ENCODE measurements around the gene TRIO. TPM values are rescaled to one million over a fixed set of nuclear protein-coding genes. Genes with fewer than 3 reads are reported as not detected.
A peak's percentile ranks its signal among the peaks of the same experiment; 100 is the strongest.

The TRIO gene
- total RNA-seq, 5 donors from 2014 or later (not counting 1 experiment from before 2014, with no cell fraction given): 6.2 to 31.1 (median 11.8) TPM

GRCh38 chr5:14396066-14396465, 252.9 kb downstream of the TRIO start:
- no peaks in the 10 kb centered on the region for H3K27me3 Mint-ChIP-seq
- H3K36me3 ChIP-seq (ENCODE audit: control insufficient read depth in 2 of 2, extremely low read depth in 1 of 2, insufficient read depth in 1 of 2, low read length in 1 of 2): no peaks in the 10 kb centered on the region
- POLR2A ChIA-PET: interaction anchor here in 1 of 2 donors (0.6 kb wide), 1 partner anchor 252 kb away, joined by 5 read pairs; no protein-coding TSS in a partner anchor
- peaks cover 0 to 5% of the 10 kb centered on the region in 2 experiments for H3K27me3 ChIP-seq (replicated peaks in 1 of 2; ENCODE audit: control insufficient read depth in 2 of 2, extremely low read depth in 1 of 2, insufficient read depth in 2 of 2, low read length in 1 of 2)
- CTCF ChIA-PET: interaction anchor here (0.6 to 1.5 kb wide), 4 partner anchors 21 to 253 kb away, joined by 3 to 8 read pairs (median 7); no protein-coding TSS in a partner anchor
- DNase-seq: no peak
- ATAC-seq (replicated peaks in 1 of 4): no peak
- 96% methylated on average over 4 of the region's 7 CpGs for WGBS (ENCODE audit: insufficient coverage)
- H3K4me1 ChIP-seq (ENCODE audit: control insufficient read depth in 1 of 2, extremely low read depth in 1 of 2, insufficient read depth in 2 of 2, low read length in 2 of 2): no peaks in the 10 kb centered on the region
- no peak overlapping the region for H3K27ac Mint-ChIP-seq
- H3K4me3 ChIP-seq (ENCODE audit: control insufficient read depth in 1 of 2, extremely low read depth in 1 of 2, low read length in 1 of 2): no peak overlapping the region
- no peak overlapping the region for H3K27ac ChIP-seq (ENCODE audit: low read length)
- H3K4me3 Mint-ChIP-seq: no peak overlapping the region
- no peaks in the 10 kb centered on the region for H3K9me3 ChIP-seq
- H3K9me3 Mint-ChIP-seq: no peaks in the 10 kb centered on the region
- H3K4me1 Mint-ChIP-seq: peaks cover 6 to 7% (median 7%) of the 10 kb centered on the region in 3 donors
- peaks cover 7% of the 10 kb centered on the region for H3K36me3 Mint-ChIP-seq

- H3K36me3 Mint-ChIP-seq: peaks cover 6% of the 10 kb centered on the region
- no peak for DNase-seq
- H3K27ac ChIP-seq (ENCODE audit: low read length): no peak overlapping the region
These were observed 253.6 kb downstream of the TRIO start for GRCh38 chr5:14396737-14397136.

GRCh38 chr5:14397717-14398116, 254.6 kb downstream of the TRIO start:
- WGBS (ENCODE audit: insufficient coverage): 95% methylated on average over 2 of the region's 3 CpGs
- H3K36me3 Mint-ChIP-seq: no peaks in the 10 kb centered on the region
- Histone ChIP-seq H3K4me3 (ENCODE audit: control insufficient read depth in 1 of 2, extremely low read depth in 1 of 2, low read length in 1 of 2) (no peak overlapping the region), H3K27me3 (replicated peaks in 1 of 2; ENCODE audit: control insufficient read depth in 2 of 2, extremely low read depth in 1 of 2, insufficient read depth in 2 of 2, low read length in 1 of 2) (peaks cover 0 to 5% of the 10 kb centered on the region in 2 experiments), H3K36me3 (ENCODE audit: control insufficient read depth in 2 of 2, extremely low read depth in 1 of 2, insufficient read depth in 1 of 2, low read length in 1 of 2) (no peaks in the 10 kb centered on the region), H3K4me1 (ENCODE audit: control insufficient read depth in 1 of 2, extremely low read depth in 1 of 2, insufficient read depth in 2 of 2, low read length in 2 of 2) (no peaks in the 10 kb centered on the region), H3K9me3 (no peaks in the 10 kb centered on the region), H3K27ac (ENCODE audit: low read length) (no peak overlapping the region)
- CTCF ChIA-PET: interaction anchor here (0.6 to 5.1 kb wide), 5 partner anchors 14 to 250 kb away, joined by 3 to 76 read pairs (median 3); no protein-coding TSS in a partner anchor
- peaks cover 12 to 17% (median 14%) of the 10 kb centered on the region in 3 donors for H3K4me1 Mint-ChIP-seq
- DNase-seq (no peak), ATAC-seq (replicated peaks in 1 of 4) (no peak)
- peaks cover 0 to 3% (median 0%) of the 10 kb centered on the region in 3 donors for H3K9me3 Mint-ChIP-seq
- H3K4me3 Mint-ChIP-seq: no peak overlapping the region
- H3K27me3 Mint-ChIP-seq: no peaks in the 10 kb centered on the region
- POLR2A ChIA-PET: no interaction called here
- H3K27ac Mint-ChIP-seq: no peak overlapping the region

More at GRCh38 chr5:14396737-14397136, 253.6 kb downstream of the TRIO start:
- H3K4me3 Mint-ChIP-seq: no peak overlapping the region
- H3K27ac Mint-ChIP-seq: no peak overlapping the region
- H3K27me3 Mint-ChIP-seq: no peaks in the 10 kb centered on the region
- Histone ChIP-seq H3K36me3 (ENCODE audit: control insufficient read depth in 2 of 2, extremely low read depth in 1 of 2, insufficient read depth in 1 of 2, low read length in 1 of 2) (no peaks in the 10 kb centered on the region), H3K27me3 (replicated peaks in 1 of 2; ENCODE audit: control insufficient read depth in 2 of 2, extremely low read depth in 1 of 2, insufficient read depth in 2 of 2, low read length in 1 of 2) (peaks cover 0 to 5% of the 10 kb centered on the region in 2 experiments), H3K4me1 (ENCODE audit: control insufficient read depth in 1 of 2, extremely low read depth in 1 of 2, insufficient read depth in 2 of 2, low read length in 2 of 2) (no peaks in the 10 kb centered on the region), H3K4me3 (ENCODE audit: control insufficient read depth in 1 of 2, extremely low read depth in 1 of 2, low read length in 1 of 2) (no peak overlapping the region), H3K9me3 (no peaks in the 10 kb centered on the region)
- no peaks in the 10 kb centered on the region for H3K9me3 Mint-ChIP-seq
- peaks cover 8 to 13% (median 12%) of the 10 kb centered on the region in 3 donors for H3K4me1 Mint-ChIP-seq
- no CpG with 5 or more reads among the region's 5 CpGs for WGBS (ENCODE audit: insufficient coverage)
- POLR2A ChIA-PET: no interaction called here
- no peak for ATAC-seq (replicated peaks in 1 of 4)
- CTCF ChIA-PET: no interaction called here

- 75% methylated on average over 1 of the region's 4 CpGs for WGBS (ENCODE audit: insufficient coverage)
- no peaks in the 10 kb centered on the region for H3K4me1 ChIP-seq (ENCODE audit: control insufficient read depth in 1 of 2, extremely low read depth in 1 of 2, insufficient read depth in 2 of 2, low read length in 2 of 2)
- DNase-seq (peak in 8 of 35 experiments; percentile 7 to 73 (median 26)), ATAC-seq (replicated peaks in 1 of 4) (peak in 3 of 4 experiments; percentile 35 to 61 (median 47))
- peaks cover 0 to 4% of the 10 kb centered on the region in 2 experiments for H3K27me3 ChIP-seq (replicated peaks in 1 of 2; ENCODE audit: control insufficient read depth in 2 of 2, extremely low read depth in 1 of 2, insufficient read depth in 2 of 2, low read length in 1 of 2)
- CTCF ChIA-PET: interaction anchor here (1.0 to 5.1 kb wide), 6 partner anchors 14 to 258 kb away, joined by 3 to 76 read pairs (median 5); no protein-coding TSS in a partner anchor
- H3K27ac ChIP-seq (ENCODE audit: low read length): no peak overlapping the region
- no peaks in the 10 kb centered on the region for H3K36me3 ChIP-seq (ENCODE audit: control insufficient read depth in 2 of 2, extremely low read depth in 1 of 2, insufficient read depth in 1 of 2, low read length in 1 of 2)
- H3K4me3 ChIP-seq (ENCODE audit: control insufficient read depth in 1 of 2, extremely low read depth in 1 of 2, low read length in 1 of 2): no peak overlapping the region
- Mint-ChIP-seq H3K27ac (no peak overlapping the region), H3K27me3 (no peaks in the 10 kb centered on the region), H3K9me3 (peaks cover 0 to 4% (median 0%) of the 10 kb centered on the region in 3 donors), H3K36me3 (no peaks in the 10 kb centered on the region), H3K4me3 (no peak overlapping the region), H3K4me1 (peaks cover 15 to 18% (median 15%) of the 10 kb centered on the region in 3 donors)
- H3K9me3 ChIP-seq: no peaks in the 10 kb centered on the region
- POLR2A ChIA-PET: no interaction called here
These were observed 256.0 kb downstream of the TRIO start for GRCh38 chr5:14399054-14399692.

GRCh38 chr5:14400085-14400484, 256.9 kb downstream of the TRIO start:
- ATAC-seq (replicated peaks in 1 of 4) (no peak), DNase-seq (no peak)
- Histone ChIP-seq H3K4me1 (ENCODE audit: control insufficient read depth in 1 of 2, extremely low read depth in 1 of 2, insufficient read depth in 2 of 2, low read length in 2 of 2) (no peaks in the 10 kb centered on the region), H3K36me3 (ENCODE audit: control insufficient read depth in 2 of 2, extremely low read depth in 1 of 2, insufficient read depth in 1 of 2, low read length in 1 of 2) (no peaks in the 10 kb centered on the region), H3K27me3 (replicated peaks in 1 of 2; ENCODE audit: control insufficient read depth in 2 of 2, extremely low read depth in 1 of 2, insufficient read depth in 2 of 2, low read length in 1 of 2) (no peaks in the 10 kb centered on the region), H3K4me3 (ENCODE audit: control insufficient read depth in 1 of 2, extremely low read depth in 1 of 2, low read length in 1 of 2) (no peak overlapping the region), H3K9me3 (no peaks in the 10 kb centered on the region), H3K27ac (ENCODE audit: low read length) (no peak overlapping the region)
- H3K4me3 Mint-ChIP-seq: no peak overlapping the region
- 60% methylated on average over 1 of the region's 2 CpGs for WGBS (ENCODE audit: insufficient coverage)
- peaks cover 15 to 18% (median 17%) of the 10 kb centered on the region in 3 donors for H3K4me1 Mint-ChIP-seq
- ChIA-PET POLR2A (interaction anchor here in 1 of 2 donors (0.5 kb wide), 1 partner anchor 145 kb away, joined by 3 read pairs; no protein-coding TSS in a partner anchor), CTCF (interaction anchor here (1.0 to 5.1 kb wide), 6 partner anchors 9 to 254 kb away, joined by 3 to 76 read pairs (median 5); no protein-coding TSS in a partner anchor)
- no peaks in the 10 kb centered on the region for H3K36me3 Mint-ChIP-seq
- no peaks in the 10 kb centered on the region for H3K27me3 Mint-ChIP-seq
- peak overlapping the region in 1 of 2 donors; percentile 30 for H3K27ac Mint-ChIP-seq
- H3K9me3 Mint-ChIP-seq: peaks cover 0 to 4% (median 0%) of the 10 kb centered on the region in 3 donors

- H3K27ac ChIP-seq (ENCODE audit: low read length): no peak overlapping the region
- H3K4me1 ChIP-seq (ENCODE audit: control insufficient read depth in 1 of 2, extremely low read depth in 1 of 2, insufficient read depth in 2 of 2, low read length in 2 of 2): no peaks in the 10 kb centered on the region
- Mint-ChIP-seq H3K27ac (no peak overlapping the region), H3K9me3 (peaks cover 0 to 4% (median 0%) of the 10 kb centered on the region in 3 donors), H3K27me3 (no peaks in the 10 kb centered on the region), H3K4me1 (peaks cover 15 to 18% (median 17%) of the 10 kb centered on the region in 3 donors), H3K36me3 (no peaks in the 10 kb centered on the region), H3K4me3 (no peak overlapping the region)
- H3K4me3 ChIP-seq (ENCODE audit: control insufficient read depth in 1 of 2, extremely low read depth in 1 of 2, low read length in 1 of 2): no peak overlapping the region
- no peaks in the 10 kb centered on the region for H3K27me3 ChIP-seq (replicated peaks in 1 of 2; ENCODE audit: control insufficient read depth in 2 of 2, extremely low read depth in 1 of 2, insufficient read depth in 2 of 2, low read length in 1 of 2)
- no peaks in the 10 kb centered on the region for H3K36me3 ChIP-seq (ENCODE audit: control insufficient read depth in 2 of 2, extremely low read depth in 1 of 2, insufficient read depth in 1 of 2, low read length in 1 of 2)
- no peaks in the 10 kb centered on the region for H3K9me3 ChIP-seq
- no peak for ATAC-seq (replicated peaks in 1 of 4)
- ChIA-PET POLR2A (no interaction called here), CTCF (interaction anchor here (1.0 to 5.1 kb wide), 5 partner anchors 9 to 248 kb away, joined by 3 to 76 read pairs (median 6); no protein-coding TSS in a partner anchor)
- no peak for DNase-seq
- WGBS (ENCODE audit: insufficient coverage): 73% methylated on average over 4 of the region's 5 CpGs
These were observed 257.5 kb downstream of the TRIO start for GRCh38 chr5:14400611-14401010.

Measured in T-cell (primary cell).